Measurements from ENCODE around the gene B3GNT7.
"Not testable (repeated sequence)": the region's sequence is repeated elsewhere in the genome, so short reads cannot be mapped to it uniquely, and the experiment has no call there.

B3GNT7 gene, protein sequence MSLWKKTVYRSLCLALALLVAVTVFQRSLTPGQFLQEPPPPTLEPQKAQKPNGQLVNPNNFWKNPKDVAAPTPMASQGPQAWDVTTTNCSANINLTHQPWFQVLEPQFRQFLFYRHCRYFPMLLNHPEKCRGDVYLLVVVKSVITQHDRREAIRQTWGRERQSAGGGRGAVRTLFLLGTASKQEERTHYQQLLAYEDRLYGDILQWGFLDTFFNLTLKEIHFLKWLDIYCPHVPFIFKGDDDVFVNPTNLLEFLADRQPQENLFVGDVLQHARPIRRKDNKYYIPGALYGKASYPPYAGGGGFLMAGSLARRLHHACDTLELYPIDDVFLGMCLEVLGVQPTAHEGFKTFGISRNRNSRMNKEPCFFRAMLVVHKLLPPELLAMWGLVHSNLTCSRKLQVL

DNA sequence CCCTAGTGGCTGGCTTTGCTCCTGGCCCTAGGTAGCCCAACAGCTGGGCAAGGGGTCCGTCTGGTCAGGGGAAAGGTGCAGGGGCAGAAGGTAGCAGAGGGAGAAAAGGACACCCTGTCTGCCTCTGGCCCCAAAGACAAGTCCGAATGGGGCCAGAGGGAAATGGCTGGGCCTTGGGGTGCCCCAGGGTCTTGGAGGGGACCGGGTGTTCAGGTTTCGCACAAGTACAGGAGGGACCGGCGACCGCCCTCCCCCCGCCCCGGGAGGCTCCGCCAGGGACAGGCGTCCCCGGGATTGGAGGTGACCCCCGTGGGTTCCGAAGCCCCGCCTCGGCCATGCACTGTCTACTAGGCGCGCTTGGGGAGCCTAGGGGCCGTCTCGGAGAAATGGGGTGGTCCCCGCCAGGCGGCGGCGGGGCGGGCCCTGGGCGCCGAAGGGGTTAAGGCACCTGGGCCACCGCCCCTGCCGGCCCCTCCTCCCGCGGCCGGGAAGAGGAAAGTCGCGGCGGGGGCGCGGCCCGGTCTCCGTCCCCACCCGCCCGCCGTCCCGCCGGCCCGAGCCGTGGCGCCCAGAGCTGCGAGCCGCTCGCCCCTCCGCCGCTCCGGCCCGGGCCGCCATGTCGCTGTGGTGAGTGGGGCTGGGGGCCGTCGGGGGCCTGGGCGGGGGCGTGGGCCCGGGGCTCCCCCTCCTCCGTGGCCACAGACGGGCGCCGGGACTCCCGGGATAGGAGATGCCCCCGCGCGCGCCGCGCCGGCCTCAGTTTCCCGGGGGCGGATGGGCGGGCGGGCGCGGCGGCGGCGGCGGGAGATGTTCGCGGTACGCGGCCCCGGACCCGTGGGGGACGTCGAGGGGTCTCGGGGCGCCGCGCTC is at the start of gene B3GNT7:
Gene B3GNT7, plus strand, starts transcription at position 523 of the 870 bp plus-strand sequence. Its CDS starts 94 bp downstream, at position 617.
- DNase-seq, result no peak

DNA sequence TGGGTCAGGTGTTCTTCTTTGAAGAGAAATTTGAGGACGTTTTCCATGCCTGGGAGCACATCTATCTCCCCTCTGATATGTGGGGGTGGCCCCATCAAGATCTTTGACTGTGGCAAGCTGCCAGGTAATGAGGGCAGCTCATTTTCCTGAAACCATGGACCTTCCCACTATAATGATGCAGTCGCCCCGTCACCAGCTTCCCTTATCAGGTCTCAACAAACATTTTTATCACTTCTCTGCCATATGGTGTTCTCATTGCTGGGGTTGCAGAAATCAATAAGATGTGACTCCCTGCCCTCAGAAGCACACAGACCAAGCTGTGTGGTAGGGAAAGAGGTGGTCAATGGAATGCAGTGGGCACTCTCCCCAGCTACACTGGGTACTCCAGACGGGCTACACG is 48.4 kb upstream of the B3GNT7 start:
- no peak for DNase-seq

DNA sequence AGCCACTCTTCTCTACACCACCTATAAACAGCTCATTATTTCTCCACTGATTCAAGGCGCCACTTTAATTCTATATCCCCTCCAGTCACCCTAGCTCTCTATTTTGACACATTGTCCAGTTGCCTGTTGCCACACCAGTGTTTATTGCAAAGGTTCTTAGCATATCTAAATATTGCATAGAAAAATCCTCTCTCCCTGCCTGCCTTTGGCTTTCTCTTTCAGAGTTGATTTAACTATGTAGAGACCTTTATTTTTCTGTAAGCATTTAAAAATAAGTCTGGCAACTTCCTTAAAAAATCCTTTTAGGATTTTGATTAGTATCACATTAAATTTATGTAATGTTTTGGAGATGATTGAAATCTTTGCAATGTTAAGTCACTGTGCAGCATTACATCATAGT is 47.9 kb upstream of the B3GNT7 start:
- no peak for DNase-seq

DNA sequence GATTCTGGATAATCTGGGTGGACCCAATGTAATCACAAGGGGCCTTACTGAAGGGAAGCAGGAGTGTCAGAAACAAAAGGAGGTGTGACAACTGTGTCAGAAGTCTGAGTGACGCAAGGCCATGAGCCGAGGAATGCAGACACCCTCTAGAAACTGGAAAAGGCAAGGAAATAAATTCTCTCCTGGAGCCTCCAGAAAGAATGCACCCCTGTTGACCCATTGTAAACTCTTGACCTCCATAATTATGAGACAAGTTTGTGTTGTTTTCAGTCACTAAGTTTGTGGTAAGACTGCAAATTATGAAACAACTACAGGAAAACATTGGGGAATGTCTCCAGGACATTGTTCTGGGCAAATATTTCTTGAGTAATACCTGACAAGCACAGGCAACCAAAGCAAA is 47.3 kb upstream of the B3GNT7 start:
- no peak for DNase-seq

DNA sequence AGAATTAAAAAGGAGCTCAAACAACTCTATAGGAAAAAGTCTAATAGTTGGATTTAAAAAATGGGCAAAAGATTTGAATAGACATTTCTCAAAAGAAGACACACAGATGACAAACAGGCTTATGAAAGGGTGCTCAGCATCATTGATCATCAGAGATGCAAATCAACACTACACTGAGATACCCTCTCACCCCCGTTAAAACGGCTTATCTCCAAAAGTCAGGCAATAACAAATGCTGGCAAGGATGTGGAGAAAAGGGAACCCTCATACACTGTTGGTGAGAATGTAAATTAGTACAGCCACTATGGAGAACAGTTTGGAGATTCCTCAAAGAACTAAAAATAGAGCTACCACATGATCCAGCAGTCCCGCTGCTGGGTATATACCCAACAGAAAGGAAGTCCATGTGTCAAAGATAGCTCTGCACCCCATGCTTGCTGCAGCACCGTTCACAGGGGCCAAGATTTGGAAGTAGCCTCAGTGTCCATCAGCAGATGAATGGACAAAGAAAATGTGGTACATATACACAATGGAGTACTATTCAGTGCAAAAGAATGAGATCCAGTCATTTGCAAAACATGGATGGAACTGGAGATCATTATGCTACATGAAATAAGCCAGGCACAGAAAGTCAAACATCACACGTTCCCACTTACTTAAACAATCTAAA is 46.7 kb upstream of the B3GNT7 start:
- DNase-seq, result no peak

DNA sequence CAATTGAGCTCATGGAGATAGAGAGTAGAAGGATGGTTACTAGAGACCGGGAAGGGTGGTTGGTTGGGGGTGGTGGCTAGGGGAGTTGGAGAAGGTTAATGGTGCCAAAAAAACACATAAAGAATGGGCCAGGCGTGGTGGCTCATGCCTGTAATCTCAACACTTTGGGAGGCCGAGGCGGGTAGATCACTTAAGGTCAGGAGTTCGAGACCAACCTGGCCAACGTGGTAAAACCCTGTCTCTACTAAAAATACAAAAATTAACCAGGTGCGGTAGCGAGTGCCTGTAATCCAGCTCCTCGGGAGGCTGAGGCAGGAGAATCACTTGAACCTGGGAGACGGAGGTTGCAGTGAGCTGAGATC is 46.2 kb upstream of the B3GNT7 start:
- DNase-seq, result not testable (repeated sequence)

DNA sequence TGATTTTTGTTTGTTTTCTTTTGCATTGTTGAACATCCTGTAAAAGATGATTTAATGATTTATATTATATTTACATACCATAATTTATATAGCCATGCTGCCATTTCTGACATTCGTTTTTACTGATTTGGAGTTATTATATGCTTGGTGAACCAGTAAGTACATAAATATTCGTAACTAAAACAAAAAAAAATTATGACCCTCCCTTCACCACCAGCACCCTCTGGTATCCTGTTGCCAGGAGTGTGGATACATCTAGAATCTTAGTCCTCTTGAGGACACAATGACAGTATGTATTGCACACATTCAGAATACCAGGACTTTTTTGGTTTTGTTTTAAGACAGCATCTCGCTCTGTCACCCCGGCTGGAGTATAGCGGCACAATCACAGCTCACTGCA is 43.9 kb upstream of the B3GNT7 start:
- DNase-seq, result no peak

DNA sequence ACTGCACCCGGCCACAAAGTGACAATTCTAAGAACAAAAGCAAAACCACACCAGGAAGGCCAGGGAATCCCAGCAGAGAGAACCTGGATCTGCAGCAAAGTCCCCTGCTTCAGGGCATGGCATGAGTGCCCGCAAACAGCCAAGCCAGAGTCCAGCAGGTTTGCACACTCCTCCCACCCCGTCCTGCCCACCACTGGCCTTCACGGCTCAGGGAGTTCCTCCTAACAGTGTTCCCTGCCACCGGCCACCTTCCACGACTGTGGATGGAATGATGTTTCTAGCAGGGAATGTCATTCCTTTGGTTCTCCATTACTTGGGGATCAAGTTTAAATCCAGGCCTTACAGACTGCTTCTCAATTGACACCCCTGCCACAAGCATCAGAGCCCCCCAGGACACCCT is 42.0 kb upstream of the B3GNT7 start:
- no peak for DNase-seq

DNA sequence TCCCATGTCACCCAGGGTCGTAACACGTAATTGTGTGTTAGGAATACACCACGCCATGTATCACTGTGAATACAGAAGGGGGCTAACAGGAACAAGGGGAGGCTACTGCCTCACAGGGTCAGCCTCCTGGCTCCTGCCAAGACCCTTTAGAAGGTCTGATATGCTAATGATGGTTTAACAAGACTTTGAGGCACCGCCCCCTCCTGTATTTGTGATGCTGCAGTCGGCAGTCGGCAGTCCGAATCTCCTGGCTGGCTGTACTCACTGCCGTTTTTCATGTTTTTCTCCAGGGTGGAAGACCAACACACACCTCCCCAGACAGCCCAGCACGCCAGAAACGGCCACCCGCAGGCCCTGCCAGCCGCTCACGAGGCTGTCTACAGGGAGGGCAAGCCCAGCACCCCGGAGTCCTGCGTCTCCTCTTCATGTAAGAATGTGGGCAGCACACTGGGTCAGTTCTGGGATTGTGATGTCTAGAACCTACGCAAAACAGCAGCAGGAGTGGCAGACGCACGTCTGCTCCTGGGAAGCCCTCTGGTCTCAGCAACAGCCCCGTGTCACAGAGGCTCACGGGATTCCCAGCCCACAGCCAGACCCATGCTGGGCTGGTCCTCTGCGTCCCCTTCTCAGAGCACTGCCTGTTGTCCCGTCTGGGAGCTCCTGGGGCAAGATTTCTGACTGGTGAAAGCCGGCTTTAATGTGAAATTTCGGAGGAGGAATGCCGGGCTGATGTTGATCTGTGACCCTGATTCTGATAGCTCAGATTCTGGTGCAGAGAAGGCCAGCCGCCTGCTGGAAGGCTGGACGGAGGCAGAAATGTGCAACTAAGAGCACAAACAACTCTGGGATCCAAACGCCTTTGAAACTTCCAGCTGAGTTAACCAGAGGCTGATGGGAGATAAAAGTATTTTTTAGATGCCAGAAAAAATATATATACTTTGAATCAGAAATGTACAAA is 39.7 kb upstream of the B3GNT7 start:
- no peak for DNase-seq

DNA sequence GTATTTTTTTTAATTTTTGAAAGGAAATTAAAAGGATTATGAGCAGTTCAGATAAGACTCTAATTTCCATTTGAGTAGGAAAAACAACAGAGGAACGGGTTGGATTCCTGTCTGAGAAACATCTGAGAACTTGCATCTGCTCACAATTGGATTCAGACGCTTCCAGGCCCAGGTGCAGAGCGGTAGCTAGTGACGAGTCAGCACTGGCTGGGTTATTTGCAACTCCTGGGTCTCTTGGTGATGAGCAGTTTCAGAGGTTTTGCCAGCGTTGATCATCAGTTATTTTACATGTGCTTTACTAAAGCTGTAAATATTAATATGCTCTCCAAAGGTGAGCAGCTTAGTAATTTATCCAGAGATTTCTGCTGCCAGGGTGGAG is 39.1 kb upstream of the B3GNT7 start:
- DNase-seq, result no peak

DNA sequence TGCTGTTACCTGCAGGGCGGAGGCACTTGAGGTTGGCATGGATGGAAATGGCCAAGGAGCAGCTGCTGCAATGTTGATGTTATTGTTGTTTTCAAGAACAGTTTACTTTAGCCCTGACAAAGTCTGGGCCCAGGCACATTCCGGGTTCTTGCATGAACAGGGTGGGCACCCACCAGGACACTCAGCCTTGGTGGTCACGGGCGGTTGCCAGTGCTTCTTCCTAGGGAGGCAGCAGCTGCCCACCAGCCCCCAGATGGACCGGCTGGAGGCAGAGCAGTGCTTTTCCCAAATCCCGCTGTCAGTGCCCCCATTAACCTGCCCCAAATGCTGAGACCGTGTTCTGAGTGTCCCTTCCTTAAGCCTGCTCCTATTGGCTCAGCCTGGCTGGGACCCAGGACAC is 38.5 kb upstream of the B3GNT7 start:
- no peak for DNase-seq

DNA sequence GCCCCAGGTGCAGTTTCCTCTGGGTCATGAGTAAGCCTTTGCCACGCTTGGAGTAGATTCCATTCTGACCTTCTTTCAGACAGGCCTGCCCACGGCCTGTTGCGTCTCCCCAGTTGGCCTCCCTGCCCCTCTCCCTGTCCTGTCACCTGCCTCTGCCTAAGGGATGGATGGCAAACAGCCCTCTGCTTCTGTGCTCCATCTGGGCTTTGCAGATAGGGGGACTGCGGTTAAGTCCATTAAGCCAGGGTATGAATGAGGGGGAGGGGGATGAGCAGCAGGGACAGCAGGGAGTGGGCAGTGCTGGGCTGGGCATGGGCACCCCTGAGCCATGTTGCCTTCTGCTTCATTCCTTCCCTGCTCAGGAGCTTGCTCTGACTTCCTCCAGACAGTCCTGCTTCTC is 37.6 kb upstream of the B3GNT7 start:
- DNase-seq, result no peak

DNA sequence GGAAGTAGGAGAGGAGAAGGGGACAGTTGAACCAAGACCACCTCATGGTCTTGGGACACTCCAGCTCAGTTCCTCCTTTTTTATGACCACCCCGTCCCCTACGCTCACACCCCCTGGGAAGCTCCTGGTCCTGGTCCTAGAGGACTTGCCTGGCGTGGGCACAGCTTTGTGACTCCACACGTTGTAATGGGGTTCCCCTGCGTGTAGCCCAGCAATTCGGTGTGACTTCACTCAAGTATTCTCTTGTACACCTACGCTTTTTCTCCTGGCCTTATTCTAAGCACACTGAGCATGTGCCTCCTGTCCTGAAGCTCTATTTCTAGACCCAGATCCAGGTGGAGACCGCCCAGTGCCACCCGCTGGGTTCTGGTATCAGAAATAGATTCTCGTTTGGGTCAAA is 36.1 kb upstream of the B3GNT7 start:
- no peak for DNase-seq

DNA sequence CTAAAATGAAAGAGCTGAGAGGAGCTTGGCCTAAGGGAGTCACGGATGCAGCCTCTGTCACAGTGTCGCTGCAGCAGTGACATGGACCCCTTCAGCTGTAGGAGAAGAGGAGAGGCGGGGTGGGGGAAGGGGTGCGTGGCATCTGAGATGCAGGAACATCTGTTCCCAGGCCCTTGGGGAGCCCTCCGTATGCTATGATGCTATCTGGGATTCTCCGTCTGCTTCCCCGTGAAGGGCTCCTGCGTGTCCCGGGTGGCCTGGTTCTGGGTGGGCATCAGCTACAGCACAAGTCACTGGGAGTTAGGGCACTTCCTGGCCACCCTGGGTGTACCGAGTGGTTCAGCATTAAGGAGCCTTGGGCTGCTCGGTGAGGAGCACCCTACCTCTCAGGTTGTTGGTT is 35.6 kb upstream of the B3GNT7 start:
- DNase-seq, result no peak

DNA sequence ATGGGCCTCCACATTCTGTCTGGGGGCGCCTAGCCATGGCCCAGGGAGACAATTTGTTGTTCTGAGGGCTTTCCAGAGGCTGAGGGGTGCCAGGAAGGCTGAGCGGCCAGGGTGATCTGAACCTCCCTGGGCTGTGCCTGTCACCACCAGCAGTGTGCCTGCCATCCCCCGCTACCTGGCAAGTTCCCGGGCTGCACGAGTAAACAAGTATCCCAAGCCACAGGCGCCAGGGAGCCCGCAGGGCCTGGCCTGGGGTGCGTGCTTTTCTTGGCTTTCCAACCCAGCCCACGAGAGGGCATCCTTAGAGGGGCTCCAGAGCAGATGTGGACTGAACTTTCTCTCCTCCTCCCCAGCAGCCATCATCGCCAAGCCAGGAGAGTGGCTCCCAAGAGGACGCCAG is 35.1 kb upstream of the B3GNT7 start:
- no peak for DNase-seq

DNA sequence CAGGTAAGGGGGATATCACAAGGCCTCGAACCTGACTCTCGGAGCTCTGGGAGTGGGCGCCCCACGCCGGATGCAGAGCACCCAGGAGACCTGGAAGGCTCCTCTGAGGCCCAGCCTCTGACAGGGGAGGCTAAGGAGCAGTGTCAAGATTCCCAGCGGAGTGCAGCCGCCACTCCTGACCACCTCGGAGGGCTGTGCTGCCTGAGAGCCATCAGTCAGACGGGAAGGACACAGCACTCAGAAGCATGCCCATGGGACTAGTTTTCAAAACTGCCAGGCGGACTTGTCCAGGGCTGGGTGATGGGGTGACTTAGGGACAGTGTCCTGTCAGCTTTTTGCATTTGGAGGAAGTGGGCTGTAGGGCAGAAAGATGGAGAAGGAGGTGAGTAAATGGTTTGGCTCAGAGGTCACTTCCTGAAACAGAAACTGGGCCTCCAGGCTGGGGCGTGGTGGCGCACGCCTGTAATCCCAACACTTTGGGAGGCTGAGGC is 34.6 kb upstream of the B3GNT7 start:
- no peak for DNase-seq

DNA sequence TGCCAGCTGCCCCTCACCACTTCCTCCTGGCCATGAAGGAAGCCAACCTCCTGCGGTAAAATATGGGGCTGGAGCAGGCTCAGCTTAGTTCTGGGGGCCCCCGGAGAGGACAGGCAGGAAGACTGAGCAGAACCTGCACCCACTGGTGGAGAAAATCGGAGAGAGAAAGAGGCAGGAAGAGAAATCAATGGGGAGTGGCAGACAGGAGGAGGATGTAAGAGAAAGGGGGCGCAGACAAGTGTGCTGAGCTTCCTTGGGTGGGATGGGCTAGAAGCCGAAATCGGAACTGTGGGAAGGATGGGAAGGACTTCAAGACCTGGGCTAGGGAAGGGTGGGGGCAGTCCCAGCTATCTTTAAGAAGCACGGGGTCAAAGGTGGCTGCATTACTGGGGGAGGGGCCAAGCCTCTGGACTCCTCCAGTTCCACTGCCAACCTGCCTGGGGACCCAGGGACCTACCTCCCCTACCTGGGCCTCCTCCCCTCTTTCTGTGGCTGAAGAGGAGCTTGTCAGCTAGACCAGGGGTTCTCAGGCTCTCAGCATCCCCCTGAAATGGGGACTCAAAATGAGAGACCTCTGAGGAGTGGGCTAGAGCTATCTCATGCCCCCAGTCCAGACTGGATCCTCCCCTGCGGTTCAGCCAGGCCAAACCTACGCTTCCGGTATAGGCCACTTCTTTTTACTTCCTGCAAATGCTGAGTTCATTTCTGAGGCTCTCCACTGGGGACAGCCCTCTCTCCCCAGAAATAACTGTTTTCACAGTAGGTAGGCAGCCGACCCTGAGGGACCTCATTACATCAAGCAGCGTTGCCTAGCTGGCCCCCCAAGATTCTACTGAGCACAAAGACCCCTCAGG is 33.6 kb upstream of the B3GNT7 start:
- no peak for DNase-seq

DNA sequence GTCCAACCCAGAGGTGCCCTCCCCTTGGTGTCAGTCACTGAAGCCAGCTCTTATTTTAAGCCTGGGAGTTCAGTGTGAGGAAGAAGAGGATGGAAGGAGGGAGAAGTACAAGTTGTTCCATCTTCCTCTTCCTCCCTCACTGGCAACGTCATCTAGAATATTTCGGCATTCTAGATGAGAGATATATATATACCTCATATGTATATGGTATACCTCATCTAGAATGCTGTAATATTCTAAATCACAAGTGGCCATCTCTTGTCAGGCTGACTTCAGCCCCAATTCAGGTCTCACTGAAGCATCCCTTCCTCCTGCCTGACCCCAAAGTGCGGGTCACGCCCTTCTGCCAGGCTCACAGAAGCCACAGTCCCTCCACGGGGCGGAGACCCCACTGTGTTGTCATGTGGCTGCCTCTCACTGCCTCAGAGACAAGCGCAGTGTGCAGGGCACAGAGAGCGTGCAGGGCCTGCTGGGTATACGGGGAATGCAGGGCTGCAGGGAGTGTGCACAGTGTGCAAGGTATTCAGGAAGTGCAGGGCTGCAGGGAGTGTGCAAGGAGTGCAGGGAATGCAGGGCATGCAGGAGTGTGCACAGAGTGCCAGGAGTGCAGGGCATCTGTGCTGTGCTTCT is 32.8 kb upstream of the B3GNT7 start:
- no peak for DNase-seq

DNA sequence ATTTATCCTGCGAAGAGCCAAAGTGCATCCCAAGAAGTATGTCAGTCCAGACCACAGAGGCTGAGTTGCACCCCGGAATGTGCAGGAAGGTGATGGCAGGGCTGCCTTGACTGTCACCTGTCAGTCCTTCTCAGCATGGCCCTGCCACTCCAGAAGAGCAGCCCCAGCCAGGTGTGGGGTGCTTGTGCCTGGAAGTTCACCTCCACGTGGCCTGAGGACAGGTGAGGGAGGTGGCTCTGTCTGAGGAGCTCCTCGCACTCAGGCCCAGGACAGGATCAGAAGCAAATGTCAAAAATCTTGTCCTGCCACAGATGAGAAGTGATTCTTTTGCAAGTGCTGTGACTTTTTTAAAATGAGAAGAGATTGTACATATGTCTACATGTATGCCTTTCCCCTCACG is 31.4 kb upstream of the B3GNT7 start:
- no peak for DNase-seq

DNA sequence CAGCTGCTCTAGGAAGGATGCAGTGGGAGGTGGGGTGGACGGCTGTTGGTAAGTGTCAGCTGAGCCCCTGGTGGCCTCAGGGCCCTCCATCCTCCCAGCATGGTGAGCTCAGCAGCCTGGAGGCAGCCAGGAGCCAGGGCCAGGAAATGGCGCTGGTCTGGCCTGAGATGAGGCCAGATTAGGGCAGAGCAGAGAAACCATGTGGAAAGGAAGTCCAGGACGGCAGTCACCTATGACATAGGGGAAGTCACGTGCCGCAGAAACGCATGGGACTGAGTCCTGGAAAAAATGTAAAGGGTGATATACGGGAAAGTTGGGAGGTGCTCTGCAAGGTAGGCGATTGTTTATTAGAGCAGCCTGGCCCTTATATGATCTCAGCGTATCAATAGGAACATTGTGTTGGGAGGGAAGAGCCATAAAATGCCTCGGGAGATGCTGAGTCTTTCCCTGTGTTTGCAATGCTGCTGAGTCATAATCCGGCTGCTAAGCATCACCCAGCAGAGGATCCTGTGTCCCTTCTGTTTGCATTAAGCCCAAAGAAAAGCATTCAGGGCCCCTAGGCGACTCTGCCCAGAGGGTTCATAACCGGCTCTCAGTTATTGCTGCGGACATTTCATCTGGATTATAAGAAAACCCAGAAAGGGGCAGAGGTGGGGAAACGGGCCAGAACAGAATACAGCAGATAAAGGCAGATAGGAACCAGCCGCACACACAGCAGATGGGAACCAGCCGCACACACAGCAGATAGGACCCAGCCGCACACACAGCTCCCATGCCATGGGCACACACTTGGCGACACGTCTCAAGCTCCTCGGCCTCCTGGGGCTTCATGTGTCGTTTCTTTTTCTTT is 30.3 kb upstream of the B3GNT7 start:
- no peak for DNase-seq

Measured in NCI-H2029 (cell line).